GM12872 (cell line): ENCODE data around the gene BEND6.

ENCODE experiments used
- CTCF ChIP-seq: IDR thresholded peaks from 3 replicates; pipeline ENCODE4 v1.5.1; 2011; ENCODE audit warnings: low read depth, mild to moderate bottlenecking, low read length, moderate library complexity; ENCODE audit not compliant: insufficient read depth

BEND6 gene

GRCh38 chr6:56954403-56955170 lies at the start of gene BEND6:
Gene BEND6 (plus strand): TSS chr6:56955107. CDS start chr6:56981811, 26,704 bp downstream.
- no peak for TF ChIP-seq CTCF

DNA sequence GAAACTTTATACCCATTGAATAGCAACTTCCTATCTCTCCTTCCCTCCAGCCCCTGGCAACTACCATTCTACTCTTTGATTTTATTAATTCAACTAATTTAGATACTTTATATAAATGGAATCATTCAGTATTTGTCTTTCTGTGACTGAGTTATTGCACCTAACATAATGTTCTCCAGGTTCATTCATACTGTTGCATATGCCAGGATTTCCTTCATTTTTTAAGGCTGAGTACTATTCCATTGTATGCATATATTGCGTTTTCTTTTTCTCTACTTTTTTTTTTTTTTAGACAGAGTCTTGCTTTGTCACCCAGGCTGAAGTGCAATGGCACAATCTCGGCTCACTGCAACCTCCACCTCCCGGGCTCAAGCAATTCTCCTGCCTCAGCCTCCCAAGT lies 49.5 kb upstream of the BEND6 start:
- no peak for TF ChIP-seq CTCF

GRCh38 chr6:56906752-56907151 lies 48.2 kb upstream of the BEND6 start:
- no peak for TF ChIP-seq CTCF

DNA sequence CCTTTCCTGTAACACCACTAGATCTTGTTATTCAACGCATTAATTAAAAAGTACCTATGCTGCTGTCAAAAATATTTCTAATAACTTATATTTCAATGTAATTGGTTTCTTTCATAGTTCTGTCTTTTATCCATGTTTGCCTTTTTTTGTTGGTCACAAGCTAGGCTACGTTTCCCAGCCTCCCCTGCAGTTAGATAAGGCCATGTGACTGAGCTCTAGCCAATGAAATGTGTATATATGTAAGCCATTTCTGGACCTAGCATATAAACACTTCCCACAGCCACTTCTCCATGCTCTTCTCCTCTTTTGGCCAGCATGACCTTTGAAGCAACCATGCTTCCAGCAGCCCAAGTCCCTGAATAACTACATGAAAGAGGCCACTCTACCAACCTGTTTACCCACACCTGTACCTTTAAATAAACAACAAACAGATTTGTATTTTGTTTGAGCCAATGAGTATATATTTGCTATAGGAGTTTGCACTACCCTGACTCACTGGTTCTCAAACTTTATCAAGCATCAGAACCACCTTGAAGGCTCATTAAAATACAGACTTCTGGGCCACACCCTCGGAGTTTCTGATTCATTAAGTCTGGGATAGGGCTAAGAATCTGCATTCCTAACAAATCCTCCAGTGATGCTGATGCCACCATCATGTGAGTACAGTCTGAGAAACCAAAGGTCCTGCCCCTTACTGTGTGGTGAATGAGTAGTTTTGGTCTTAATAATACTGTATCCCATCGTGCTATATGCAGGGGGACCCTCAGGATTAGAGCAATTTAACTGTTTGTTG lies 45.6 kb upstream of the BEND6 start:
- no peak for TF ChIP-seq CTCF

- TF ChIP-seq CTCF = no peak
These were observed 43.1 kb upstream of the BEND6 start for GRCh38 chr6:56911847-56912246.

GRCh38 chr6:56913285-56914074 lies 41.4 kb upstream of the BEND6 start:
- TF ChIP-seq CTCF = no peak
